H1 (cell line): ENCODE data around the gene SCYL2. TPM values are rescaled to one million over a fixed set of nuclear protein-coding genes. Genes with fewer than 3 reads are reported as not detected.

Experiments used
- CTCF ChIA-PET: fragments of 300-600 bp; sonication (Branson Sonifier 250); formaldehyde crosslinking; loops from one replicate; lab custom pipeline; 2021; ENCODE audit not compliant: partially characterized antibody; lab: Charles Lee
- POLR2A ChIA-PET: fragments of 300-600 bp; sonication (Branson Sonifier 250); formaldehyde crosslinking; loops from one replicate; lab custom pipeline; 2021; ENCODE audit warnings: inconsistent platforms; ENCODE audit not compliant: partially characterized antibody; lab: Charles Lee
- DNase-seq, 2 experiments: peaks; one replicate each; pipeline versions ENCODE4 v3.0.0 to v3.0.0-alpha.2; 2010 to 2022; ENCODE audit warnings: low spot score in 2 of 2, low read depth in 1 of 2, mixed read lengths in 1 of 2
- FAIRE-seq: peaks from 2 replicates; lab custom pipeline; 2011; peaks lifted over from hg19 to GRCh38; lab: Jason Lieb, UNC
- H2AFZ ChIP-seq: 2 replicates; pipeline ENCODE4 v1.8.1; 2012; ENCODE audit warnings: low read length, inconsistent platforms
- H2AK5ac ChIP-seq: 2 replicates; pipeline ENCODE4 v1.6.1; 2013; ENCODE audit warnings: low read depth, low read length
- H2BK120ac ChIP-seq: replicated peaks from 2 replicates; pipeline ENCODE3; 2013; ENCODE audit warnings: low read depth, low read length, inconsistent platforms
- H2BK12ac ChIP-seq: 2 replicates; pipeline ENCODE4 v1.6.1; 2013; ENCODE audit warnings: low read depth, low read length
- H2BK15ac ChIP-seq: 2 replicates; pipeline ENCODE4 v1.6.1; 2013; ENCODE audit warnings: low read length
- H2BK20ac ChIP-seq: 2 replicates; pipeline ENCODE4 v1.6.1; 2013; ENCODE audit warnings: low read length
- H2BK5ac ChIP-seq: 2 replicates; pipeline ENCODE4 v1.6.1; 2013; ENCODE audit warnings: low read depth, low read length
- H3K14ac ChIP-seq: 2 replicates; pipeline ENCODE4 v1.6.1; 2013; ENCODE audit warnings: inconsistent platforms; ENCODE audit not compliant: insufficient read length
- H3K18ac ChIP-seq: 2 replicates; pipeline ENCODE4 v1.6.1; 2013; ENCODE audit warnings: low read length; ENCODE audit errors: extremely low read depth
- H3K23ac ChIP-seq: 2 replicates; pipeline ENCODE4 v1.6.1; 2013; ENCODE audit warnings: inconsistent platforms; ENCODE audit not compliant: insufficient read length
- H3K23me2 ChIP-seq: 2 replicates; pipeline ENCODE4 v1.6.1; 2013; ENCODE audit warnings: low read depth, low read length
- H3K27ac ChIP-seq: 2 replicates; pipeline ENCODE4 v1.6.1; 2011; ENCODE audit warnings: low read depth, low read length, inconsistent platforms
- H3K27me3 ChIP-seq, 4 experiments: replicated peaks in 1 of 4; 1 replicate in 1 of 4; 2 replicates in 3 of 4; pipeline versions ENCODE4 v1.6.1 to v1.8.1; 2011 to 2013; ENCODE audit warnings: low read length in 3 of 4, mild to moderate bottlenecking in 3 of 4, inconsistent platforms in 2 of 4, mixed read lengths in 2 of 4, moderate library complexity in 1 of 4; ENCODE audit not compliant: control insufficient read depth in 3 of 4, insufficient read depth in 3 of 4; ENCODE audit errors: extremely low read depth in 1 of 4
- H3K36me3 ChIP-seq, 4 experiments: 2 replicates each; pipeline versions ENCODE4 v1.6.1 to v1.8.1; 2011 to 2013; ENCODE audit warnings: mild to moderate bottlenecking in 4 of 4, low read length in 3 of 4, moderate library complexity in 2 of 4, control low read depth in 1 of 4, inconsistent platforms in 1 of 4; ENCODE audit not compliant: insufficient read depth in 4 of 4, control insufficient read depth in 2 of 4
- H3K4ac ChIP-seq: replicated peaks from 2 replicates; pipeline ENCODE3; 2013; ENCODE audit warnings: low read length, low read depth, mixed read lengths, inconsistent platforms; ENCODE audit not compliant: insufficient read length
- H3K4me1 ChIP-seq, 4 experiments: replicated peaks in 1 of 4; 1 replicate in 1 of 4; 2 replicates in 3 of 4; pipeline versions ENCODE4 v1.6.1 to v1.8.1; 2011 to 2013; ENCODE audit warnings: low read length in 3 of 4, inconsistent platforms in 2 of 4, mixed read lengths in 1 of 4; ENCODE audit not compliant: insufficient read depth in 4 of 4, control insufficient read depth in 3 of 4
- H3K4me2 ChIP-seq, 2 experiments: 2 replicates each; pipeline versions ENCODE4 v1.6.1 to v1.8.1; 2011 to 2013; ENCODE audit warnings: low read depth in 2 of 2, low read length in 2 of 2, control low read depth in 1 of 2, inconsistent platforms in 1 of 2, mild to moderate bottlenecking in 1 of 2; ENCODE audit not compliant: insufficient read depth in 1 of 2
- H3K4me3 ChIP-seq, 4 experiments: fragments of 200-600, 300-600 bp in 1 of 4; sonication (generic), shearing (Covaris generic), sonication (Bioruptor Twin) in 1 of 4; 2 replicates each; pipeline versions ENCODE4 v1.5.1 to v1.8.1; 2011 to 2016; ENCODE audit warnings: low read length in 4 of 4, low read depth in 3 of 4, control low read depth in 2 of 4, inconsistent platforms in 2 of 4, mild to moderate bottlenecking in 2 of 4, mixed read lengths in 1 of 4, moderate library complexity in 1 of 4; ENCODE audit not compliant: insufficient read depth in 2 of 4; ENCODE audit errors: extremely low read depth in 1 of 4
- H3K56ac ChIP-seq: replicated peaks from 2 replicates; pipeline ENCODE3; 2013; ENCODE audit warnings: low read depth, mild to moderate bottlenecking, mixed read lengths, low read length, inconsistent platforms; ENCODE audit not compliant: insufficient read length
- H3K79me1 ChIP-seq: 2 replicates; pipeline ENCODE4 v1.6.1; 2013; ENCODE audit warnings: low read depth, low read length, control low read depth
- H3K79me2 ChIP-seq, 2 experiments: 2 replicates each; pipeline versions ENCODE4 v1.6.1 to v1.8.1; 2012 to 2013; ENCODE audit warnings: low read length in 2 of 2, mild to moderate bottlenecking in 2 of 2, inconsistent platforms in 1 of 2; ENCODE audit not compliant: insufficient read depth in 2 of 2, control insufficient read depth in 1 of 2
- H3K9ac ChIP-seq, 4 experiments: replicated peaks in 1 of 4; 1 replicate in 1 of 4; 2 replicates in 3 of 4; pipeline versions ENCODE4 v1.6.1 to v1.8.1; 2011 to 2013; ENCODE audit warnings: low read depth in 3 of 4, low read length in 3 of 4, control low read depth in 2 of 4, mild to moderate bottlenecking in 2 of 4, moderate library complexity in 2 of 4, inconsistent platforms in 1 of 4; ENCODE audit errors: extremely low read depth in 1 of 4
- H3K9me3 ChIP-seq, 2 experiments: 2 replicates each; pipeline versions ENCODE4 v1.6.1 to v1.8.1; 2012 to 2013; ENCODE audit warnings: mild to moderate bottlenecking in 2 of 2, moderate library complexity in 2 of 2, control low read depth in 1 of 2, inconsistent platforms in 1 of 2, low read depth in 1 of 2, low read length in 1 of 2, mixed read lengths in 1 of 2; ENCODE audit not compliant: insufficient read depth in 2 of 2
- H4K20me1 ChIP-seq, 2 experiments: replicated peaks in 1 of 2; 2 replicates each; pipeline versions ENCODE3 to v1.8.1; 2011 to 2013; ENCODE audit warnings: inconsistent platforms in 2 of 2, low read length in 2 of 2, mild to moderate bottlenecking in 1 of 2; ENCODE audit not compliant: insufficient read depth in 2 of 2, control insufficient read depth in 1 of 2
- H4K5ac ChIP-seq: 2 replicates; pipeline ENCODE4 v1.6.1; 2013; ENCODE audit warnings: low read length, low read depth, mixed read lengths, inconsistent platforms; ENCODE audit not compliant: insufficient read length
- H4K8ac ChIP-seq: 2 replicates; pipeline ENCODE4 v1.8.0; 2013; ENCODE audit warnings: mild to moderate bottlenecking, moderate library complexity, low read length, inconsistent platforms; ENCODE audit not compliant: insufficient read depth; ENCODE audit errors: extremely low read depth
- H4K91ac ChIP-seq: replicated peaks from 2 replicates; pipeline ENCODE3; 2013; ENCODE audit warnings: low read length, mixed read lengths, inconsistent platforms; ENCODE audit not compliant: insufficient read length
- CTCF ChIP-seq, 3 experiments: IDR thresholded peaks; 1 replicate in 2 of 3; 2 replicates in 1 of 3; pipeline versions ENCODE4 v1.5.1 to v1.6.1; 2011; ENCODE audit warnings: low read length in 3 of 3, mild to moderate bottlenecking in 3 of 3, inconsistent platforms in 2 of 3, low read depth in 1 of 3, moderate library complexity in 1 of 3; ENCODE audit not compliant: insufficient read depth in 1 of 3; ENCODE audit errors: control extremely low read depth in 1 of 3
- HDAC6 ChIP-seq: IDR thresholded peaks from one replicate; pipeline ENCODE4 v1.7.1; 2012; ENCODE audit warnings: low read depth, mild to moderate bottlenecking, inconsistent platforms, low read length, moderate library complexity
- RAD21 ChIP-seq, 2 experiments: IDR thresholded peaks in 1 of 2; conservative IDR thresholded peaks in 1 of 2; 2 replicates each; pipeline ENCODE4 v1.6.1; 2011; ENCODE audit warnings: low read depth in 2 of 2, low read length in 2 of 2, improper control_type of control experiment in 1 of 2, inconsistent platforms in 1 of 2, mild to moderate bottlenecking in 1 of 2, moderate library complexity in 1 of 2
- whole genome bisulfite sequencing, 2 experiments: shearing (Covaris generic) in 1 of 2; methylation state at CpG; one replicate each; pipeline versions ENCODE4 v1.1.6 to v1.1.7; 2013 to 2015; ENCODE audit warnings: low lambda C conversion rate in 2 of 2, mixed read lengths in 2 of 2, inconsistent platforms in 1 of 2, low coverage in 1 of 2, missing lambda C conversion rate in 1 of 2; ENCODE audit not compliant: insufficient replicate concordance in 2 of 2, insufficient coverage in 1 of 2, insufficient read length in 1 of 2; ENCODE audit errors: extremely low coverage in 1 of 2, missing lambda C conversion rate in 1 of 2; 5-methylcytosine and 5-hydroxymethylcytosine counted together
- polyA plus RNA-seq, 7 experiments: library from polyadenylated mRNA; depleted of rRNA in 3 of 7; stranded (reverse) in 5 of 7; unstranded in 2 of 7; fragments of >200 nt in 5 of 7; fragments of 200-250 nt in 2 of 7; gene quantifications; 1 replicate in 5 of 7; 2 replicates in 1 of 7; 4 replicates in 1 of 7; pipeline versions ENCODE4 v1.2.1 to v1.2.3, GENCODE V29; 2011 to 2013; ENCODE audit warnings: missing spikeins in 2 of 7, mixed read lengths in 2 of 7
- total RNA-seq: library from RNA; stranded (reverse); fragmentation: NEBNext Ultra II Directional; extraction: Animal tissue kit (Norgen Biotek cat#: 25700); gene quantifications from 2 replicates; pipeline ENCODE4 v1.2.1, GENCODE V29; 2021

Gene SCYL2
- total and polyA plus RNA-seq, 2 of the 8 experiments (the other 6 are each of a cell fraction or from before 2014, with no cell fraction given): 8.9 to 48.7 TPM

- Histone ChIP-seq H3K27me3 (no peaks in the 10 kb centered on the region), H2BK15ac (no peak overlapping the region), H2BK5ac (no peak overlapping the region), H3K79me1 (no peaks in the 10 kb centered on the region), H2BK20ac (no peak overlapping the region), H3K79me2 (no peaks in the 10 kb centered on the region), H3K27ac (no peak overlapping the region), H3K14ac (no peak overlapping the region), H3K23ac (no peak overlapping the region)
- 87% methylated on average over 5 of the region's 5 CpGs; no CpG with 5 or more reads in 1 of the 2 experiments for WGBS, 2 experiments
- no peak for DNase-seq
- FAIRE-seq: no peak
- TF ChIP-seq RAD21 (IDR thresholded peaks at IDR 0.05 in 1 of 2, conservative IDR thresholded peaks at IDR 0.05 in 1 of 2; ENCODE audit: low read depth in 2 of 2, low read length in 2 of 2): peak; percentile 30 to 41; a peak in 3 of 4 replicates
- TF ChIP-seq HDAC6: no peak
- TF ChIP-seq CTCF (IDR thresholded peaks at IDR 0.05; ENCODE audit: control extremely low read depth in 1 of 3, insufficient read depth in 1 of 3, low read depth in 1 of 3, low read length in 3 of 3): peak in 1 of 3 experiments; percentile 3; a peak in 1 of 4 replicates
- TF ChIP-seq, all 59 proteins: peak for 2
- Histone ChIP-seq H4K20me1 (no peaks in the 10 kb centered on the region), H4K91ac (no peak overlapping the region), H4K5ac (no peak overlapping the region), H3K4me1 (no peaks in the 10 kb centered on the region), H3K4ac (no peak overlapping the region), H2BK120ac (no peak overlapping the region), H3K18ac (no peak overlapping the region), H3K36me3 (peaks cover 0 to 12% (median 3%) of the 10 kb centered on the region in 4 experiments; a peak in 3 of 8 replicates), H3K9ac (no peak overlapping the region), H3K4me3 (no peak overlapping the region), H2AFZ (no peak overlapping the region), H3K56ac (no peak overlapping the region), H3K4me2 (no peak overlapping the region), H4K8ac (no peak overlapping the region), H3K23me2 (no peaks in the 10 kb centered on the region; the same call in 1 of the 2 replicates), H2AK5ac (no peak overlapping the region), H2BK12ac (no peak overlapping the region), H3K9me3 (no peaks in the 10 kb centered on the region)
- POLR2A ChIA-PET: interaction anchor here (0.9 to 1.1 kb wide), 3 partner anchors 22 to 307 kb away, joined by 3 read pairs; no protein-coding TSS in a partner anchor
- CTCF ChIA-PET: interaction anchor here (0.6 to 2.6 kb wide), 13 partner anchors 8 to 438 kb away, joined by 3 to 8 read pairs (median 4); no protein-coding TSS in a partner anchor
Observed at GRCh38 chr12:100229036-100229635, 37.8 kb upstream of the SCYL2 start.
